HepG2 (cell line): ENCODE results near the gene STX10. TPM values are rescaled to one million over a fixed set of nuclear protein-coding genes. Genes with fewer than 3 reads are reported as not detected.

Source experiments
- ATAC-seq: fragments of 200-7000 bp; cut with Tn5 transposase; 3 replicates; pipeline ENCODE4 v1.9.1; 2020; ENCODE audit warnings: mild to moderate bottlenecking, moderate library complexity
- BruUV-seq: library from RNA; stranded (reverse); fragments of 400-500 nt; replicated peaks from 2 replicates; lab custom pipeline; 2021; lab: Mats Ljungman, UMichigan
- CTCF ChIA-PET: fragments of 300-600 bp; formaldehyde crosslinking; extraction: SDS; loops from one replicate; lab custom pipeline; 2021; ENCODE audit warnings: low total read pairs, inconsistent platforms, low intra/inter-chr PET ratio; lab: Yijun Ruan, JAX
- POLR2A ChIA-PET: fragments of 350-600 bp; sonication (Branson Sonifier 250); formaldehyde crosslinking; loops from one replicate; lab custom pipeline; 2020; ENCODE audit warnings: antibody characterized with exemption, inconsistent platforms; lab: Yijun Ruan, JAX
- DNase-seq: peaks from one replicate; pipeline ENCODE4 v3.0.0-alpha.2; 2015; ENCODE audit warnings: low spot score
- FAIRE-seq: peaks from 3 replicates; lab custom pipeline; 2011; peaks lifted over from hg19 to GRCh38; lab: Jason Lieb, UNC
- H2AFZ ChIP-seq: one replicate; pipeline ENCODE4 v1.6.1; 2011; ENCODE audit warnings: low read length, inconsistent platforms
- H3K27ac ChIP-seq: fragments of 300-600 bp; 3 replicates; pipeline ENCODE4 v1.8.0; 2011; ENCODE audit warnings: mixed run types, mild to moderate bottlenecking, mixed read lengths, low read length, inconsistent platforms; ENCODE audit not compliant: insufficient read depth; ENCODE audit errors: extremely low read length
- H3K27me3 ChIP-seq, 2 experiments: fragments of 200-600 bp in 1 of 2; 2 replicates in 1 of 2; 3 replicates in 1 of 2; pipeline versions ENCODE4 v1.6.0 to v1.8.0; 2011; ENCODE audit warnings: low read length in 2 of 2, mild to moderate bottlenecking in 2 of 2, moderate library complexity in 2 of 2, inconsistent platforms in 1 of 2; ENCODE audit not compliant: insufficient read depth in 2 of 2, control insufficient read depth in 1 of 2
- H3K36me3 ChIP-seq, 2 experiments: fragments of 200-600 bp in 1 of 2; replicated peaks in 1 of 2; 2 replicates in 1 of 2; 3 replicates in 1 of 2; pipeline versions ENCODE4 v1.5.1 to v1.8.0; 2011; ENCODE audit warnings: low read length in 2 of 2, inconsistent platforms in 1 of 2; ENCODE audit not compliant: insufficient read depth in 2 of 2, control insufficient read depth in 1 of 2
- H3K4me1 ChIP-seq: 2 replicates; pipeline ENCODE4 v1.5.1; 2012; ENCODE audit warnings: low read length, inconsistent platforms; ENCODE audit not compliant: insufficient read depth
- H3K4me2 ChIP-seq: 2 replicates; pipeline ENCODE4 v1.6.0; 2011; ENCODE audit warnings: low read depth, low read length, inconsistent platforms
- H3K4me3 ChIP-seq, 3 experiments: fragments of 200-600 bp in 1 of 3; sonication (generic), shearing (Covaris generic) in 1 of 3; replicated peaks in 1 of 3; 2 replicates each; pipeline ENCODE4 v1.5.1; 2011 to 2016; ENCODE audit warnings: low read length in 3 of 3, inconsistent platforms in 2 of 3, low read depth in 2 of 3, mild to moderate bottlenecking in 2 of 3, control low read depth in 1 of 3, mixed read lengths in 1 of 3; ENCODE audit not compliant: insufficient read depth in 1 of 3
- H3K79me2 ChIP-seq: one replicate; pipeline ENCODE4 v1.6.1; 2011; ENCODE audit warnings: low read length, inconsistent platforms; ENCODE audit not compliant: insufficient read depth
- H3K9ac ChIP-seq: 2 replicates; pipeline ENCODE4 v1.6.0; 2011; ENCODE audit warnings: mild to moderate bottlenecking, low read depth, low read length, inconsistent platforms; ENCODE audit not compliant: insufficient read depth
- H3K9me3 ChIP-seq: 2 replicates; pipeline ENCODE4 v1.5.1; 2012; ENCODE audit warnings: mild to moderate bottlenecking, low read length
- H4K20me1 ChIP-seq: 2 replicates; pipeline ENCODE4 v1.6.0; 2011; ENCODE audit warnings: inconsistent platforms, mild to moderate bottlenecking, low read length, moderate library complexity; ENCODE audit not compliant: insufficient read depth
- ADNP ChIP-seq: sonication (generic); formaldehyde crosslinking; IDR thresholded peaks from 2 replicates; pipeline ENCODE4 v1.4.0; 2020; ENCODE audit warnings: missing genetic modification reagents
- CEBPG ChIP-seq: IDR thresholded peaks from 2 replicates; pipeline ENCODE4 v1.6.1; 2016
- GTF2F1 ChIP-seq: fragments of 150-350 bp; IDR thresholded peaks from 2 replicates; pipeline ENCODE4 v1.6.1; 2014; ENCODE audit warnings: low read length
- HDAC2 ChIP-seq: sonication (generic); formaldehyde crosslinking; IDR thresholded peaks from 2 replicates; pipeline ENCODE4 v1.4.0; 2020; ENCODE audit warnings: missing genetic modification reagents
- NR3C1 ChIP-seq: sonication (generic); formaldehyde crosslinking; IDR thresholded peaks from 2 replicates; pipeline ENCODE4 v1.4.0; 2020; ENCODE audit warnings: missing genetic modification reagents
- SKI ChIP-seq: fragments of 450-650 bp; IDR thresholded peaks from one replicate; pipeline ENCODE4 v1.6.1; 2018; ENCODE audit warnings: mild to moderate bottlenecking; ENCODE audit not compliant: partially characterized antibody
- TEAD3 ChIP-seq: optimal IDR thresholded peaks from 2 replicates; pipeline ENCODE3; 2016; ENCODE audit warnings: borderline replicate concordance
- ZNF101 ChIP-seq: sonication (generic); formaldehyde crosslinking; IDR thresholded peaks from 2 replicates; pipeline ENCODE4 v1.4.0; 2020; ENCODE audit warnings: mild to moderate bottlenecking, low read depth, missing genetic modification reagents, borderline replicate concordance
- ZNF224 ChIP-seq: sonication (generic); formaldehyde crosslinking; IDR thresholded peaks from 2 replicates; pipeline ENCODE4 v1.5.0; 2020; ENCODE audit warnings: mild to moderate bottlenecking, missing genetic modification reagents
- ZNF619 ChIP-seq: sonication (generic); formaldehyde crosslinking; IDR thresholded peaks from 2 replicates; pipeline ENCODE4 v1.4.0; 2020; ENCODE audit warnings: mild to moderate bottlenecking, missing genetic modification reagents
- ZNF670 ChIP-seq: sonication (generic); formaldehyde crosslinking; IDR thresholded peaks from 2 replicates; pipeline ENCODE4 v1.8.0; 2022; ENCODE audit warnings: mild to moderate bottlenecking, missing genetic modification reagents, borderline replicate concordance
- WGBS: methylation state at CpG from one replicate; pipeline ENCODE4 v1.1.6; 2017; ENCODE audit warnings: low lambda C conversion rate; 5-methylcytosine and 5-hydroxymethylcytosine counted together
- in situ Hi-C: cut with HindIII; loops from 2 replicates; pipeline ENCODE4 v1.10.0; 2017; ENCODE audit warnings: low pct_unique_long_range_greater_than_20kb; ENCODE audit not compliant: extremely low pct_ligation_motif_present
- intact Hi-C: fragments of 100-400 bp; cut with micrococcal nuclease; formaldehyde crosslinking; loops from one replicate; pipeline ENCODE4 v1.10.0; 2022; ENCODE audit not compliant: unreplicated experiment
- polyA plus RNA-seq, 8 experiments: library from polyadenylated mRNA; depleted of rRNA in 3 of 8; stranded (reverse) in 7 of 8; unstranded in 1 of 8; fragments of >200 nt; fragmentation: Illumina TruSeq in 4 of 8; extraction: Trizol in 4 of 8; gene quantifications; 2 replicates each; pipeline versions ENCODE4 v1.2.1 to v1.2.3, GENCODE V29; 2011 to 2016; ENCODE audit warnings: low read depth in 4 of 8, missing spikeins in 1 of 8, mixed read lengths in 1 of 8; ENCODE audit not compliant: insufficient read depth in 1 of 8
- total RNA-seq, 5 experiments: library from RNA; depleted of rRNA; stranded (reverse); fragments of >200 nt; fragmentation: Illumina TruSeq; extraction: Trizol; gene quantifications; 2 replicates each; pipeline ENCODE4 v1.2.3, GENCODE V29; 2016; ENCODE audit warnings: low read depth in 1 of 5
- TF ChIP-seq, protein P1 (sequence below): sonication (generic); formaldehyde crosslinking; IDR thresholded peaks from 2 replicates; pipeline ENCODE4 v1.4.0; 2020; ENCODE audit warnings: mild to moderate bottlenecking, missing genetic modification reagents
- TF ChIP-seq, protein P2 (sequence below): IDR thresholded peaks from 2 replicates; pipeline ENCODE4 v1.6.1; 2012; ENCODE audit warnings: inconsistent platforms
- TF ChIP-seq, protein P3 (sequence below): sonication (generic); formaldehyde crosslinking; IDR thresholded peaks from 2 replicates; pipeline ENCODE4 v1.4.0; 2020; ENCODE audit warnings: missing genetic modification reagents
- TF ChIP-seq, protein P4 (sequence below): conservative IDR thresholded peaks from 2 replicates; pipeline ENCODE4 v1.6.1; 2018; ENCODE audit warnings: missing genetic modification reagents

STX10 gene
- total and polyA plus RNA-seq, 2 of the 13 experiments (the other 11 are each of a cell fraction or from before 2014, with no cell fraction given): 47.9 to 66.4 TPM

DNA sequence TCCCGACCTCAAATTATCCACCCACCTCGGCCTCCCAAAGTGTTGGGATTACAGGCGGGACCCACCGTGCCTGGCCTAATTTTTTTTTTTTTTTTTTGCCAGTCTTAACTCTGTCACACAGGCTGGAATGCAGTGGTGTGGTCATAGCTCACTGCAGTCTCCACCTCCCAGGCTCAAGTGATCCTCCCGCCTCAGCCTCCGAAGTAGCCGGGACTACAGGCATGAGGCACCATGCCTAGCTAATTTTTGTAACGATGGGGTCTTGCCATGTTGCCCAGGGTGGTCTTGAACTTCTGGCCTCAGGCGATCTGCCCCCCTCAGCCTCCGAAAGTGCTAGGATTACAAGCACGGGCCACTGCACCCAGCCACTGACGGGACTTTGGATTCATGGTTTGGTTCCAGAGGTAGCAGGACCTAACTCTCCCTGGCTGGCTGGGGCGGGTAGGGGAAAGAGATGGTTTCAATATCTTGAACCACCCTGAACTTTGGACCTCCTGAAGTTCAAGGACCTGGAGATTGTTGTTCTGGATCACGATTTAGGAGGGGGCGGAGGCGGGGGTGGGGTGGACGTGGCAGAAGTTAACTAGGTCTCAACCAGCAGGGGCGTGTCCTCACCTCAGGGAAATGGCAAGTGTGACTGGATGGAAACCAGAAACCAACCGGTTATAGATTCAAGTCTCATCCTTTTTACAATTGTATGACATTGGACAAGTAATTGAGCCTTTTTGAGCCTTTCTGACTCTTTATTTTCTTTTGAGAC is 40.8 kb upstream of the STX10 start (continued):
- TF ChIP-seq, protein P1, sequence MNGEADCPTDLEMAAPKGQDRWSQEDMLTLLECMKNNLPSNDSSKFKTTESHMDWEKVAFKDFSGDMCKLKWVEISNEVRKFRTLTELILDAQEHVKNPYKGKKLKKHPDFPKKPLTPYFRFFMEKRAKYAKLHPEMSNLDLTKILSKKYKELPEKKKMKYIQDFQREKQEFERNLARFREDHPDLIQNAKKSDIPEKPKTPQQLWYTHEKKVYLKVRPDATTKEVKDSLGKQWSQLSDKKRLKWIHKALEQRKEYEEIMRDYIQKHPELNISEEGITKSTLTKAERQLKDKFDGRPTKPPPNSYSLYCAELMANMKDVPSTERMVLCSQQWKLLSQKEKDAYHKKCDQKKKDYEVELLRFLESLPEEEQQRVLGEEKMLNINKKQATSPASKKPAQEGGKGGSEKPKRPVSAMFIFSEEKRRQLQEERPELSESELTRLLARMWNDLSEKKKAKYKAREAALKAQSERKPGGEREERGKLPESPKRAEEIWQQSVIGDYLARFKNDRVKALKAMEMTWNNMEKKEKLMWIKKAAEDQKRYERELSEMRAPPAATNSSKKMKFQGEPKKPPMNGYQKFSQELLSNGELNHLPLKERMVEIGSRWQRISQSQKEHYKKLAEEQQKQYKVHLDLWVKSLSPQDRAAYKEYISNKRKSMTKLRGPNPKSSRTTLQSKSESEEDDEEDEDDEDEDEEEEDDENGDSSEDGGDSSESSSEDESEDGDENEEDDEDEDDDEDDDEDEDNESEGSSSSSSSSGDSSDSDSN (CRISPR knock-in tag): peak; percentile 47; the same call in 1 of the 2 replicates
- TF ChIP-seq, protein P2, sequence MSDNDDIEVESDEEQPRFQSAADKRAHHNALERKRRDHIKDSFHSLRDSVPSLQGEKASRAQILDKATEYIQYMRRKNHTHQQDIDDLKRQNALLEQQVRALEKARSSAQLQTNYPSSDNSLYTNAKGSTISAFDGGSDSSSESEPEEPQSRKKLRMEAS: no peak
- TF ChIP-seq ZNF224 (no peak), HDAC2 (peak; percentile 57; the same call in 1 of the 2 replicates), NR3C1 (CRISPR knock-in tag) (no peak), ADNP (CRISPR knock-in tag) (peak; percentile 73; the same call in 1 of the 2 replicates), ZNF670 (CRISPR knock-in tag) (no peak), ZNF101 (no peak)

DNA sequence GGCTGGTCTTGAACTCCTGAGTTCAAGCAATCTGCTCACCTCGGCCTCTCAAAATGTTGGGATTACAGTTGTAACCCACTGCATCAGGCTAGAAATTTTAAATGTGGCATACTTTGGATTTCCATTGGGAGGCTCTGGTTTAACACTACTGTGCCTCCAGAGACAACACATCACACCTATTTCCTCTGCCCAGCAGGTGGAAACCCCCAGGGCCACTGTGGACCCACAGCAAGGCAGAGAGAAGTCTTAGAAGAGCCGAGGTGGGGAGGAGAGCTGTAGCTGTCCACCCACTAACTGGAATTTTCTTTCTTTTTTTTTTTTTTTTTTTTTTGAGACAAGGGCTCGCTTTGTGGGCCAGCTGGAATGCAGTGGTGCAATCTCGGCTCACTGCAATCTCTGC is 39.4 kb upstream of the STX10 start:
- ATAC-seq: peak; percentile 43
- Histone ChIP-seq H3K36me3 (no peaks in the 10 kb centered on the region), H3K4me1 (peaks cover 33% of the 10 kb centered on the region), H3K27me3 (no peaks in the 10 kb centered on the region), H3K4me3 (no peak overlapping the region), H3K79me2 (no peaks in the 10 kb centered on the region)
- POLR2A ChIA-PET: interaction anchor here (0.7 to 2.4 kb wide), 3 partner anchors 22 to 72 kb away, joined by 4 to 10 read pairs (median 8); partner anchors contain the start of gene NACC1
- TF ChIP-seq, protein P3, sequence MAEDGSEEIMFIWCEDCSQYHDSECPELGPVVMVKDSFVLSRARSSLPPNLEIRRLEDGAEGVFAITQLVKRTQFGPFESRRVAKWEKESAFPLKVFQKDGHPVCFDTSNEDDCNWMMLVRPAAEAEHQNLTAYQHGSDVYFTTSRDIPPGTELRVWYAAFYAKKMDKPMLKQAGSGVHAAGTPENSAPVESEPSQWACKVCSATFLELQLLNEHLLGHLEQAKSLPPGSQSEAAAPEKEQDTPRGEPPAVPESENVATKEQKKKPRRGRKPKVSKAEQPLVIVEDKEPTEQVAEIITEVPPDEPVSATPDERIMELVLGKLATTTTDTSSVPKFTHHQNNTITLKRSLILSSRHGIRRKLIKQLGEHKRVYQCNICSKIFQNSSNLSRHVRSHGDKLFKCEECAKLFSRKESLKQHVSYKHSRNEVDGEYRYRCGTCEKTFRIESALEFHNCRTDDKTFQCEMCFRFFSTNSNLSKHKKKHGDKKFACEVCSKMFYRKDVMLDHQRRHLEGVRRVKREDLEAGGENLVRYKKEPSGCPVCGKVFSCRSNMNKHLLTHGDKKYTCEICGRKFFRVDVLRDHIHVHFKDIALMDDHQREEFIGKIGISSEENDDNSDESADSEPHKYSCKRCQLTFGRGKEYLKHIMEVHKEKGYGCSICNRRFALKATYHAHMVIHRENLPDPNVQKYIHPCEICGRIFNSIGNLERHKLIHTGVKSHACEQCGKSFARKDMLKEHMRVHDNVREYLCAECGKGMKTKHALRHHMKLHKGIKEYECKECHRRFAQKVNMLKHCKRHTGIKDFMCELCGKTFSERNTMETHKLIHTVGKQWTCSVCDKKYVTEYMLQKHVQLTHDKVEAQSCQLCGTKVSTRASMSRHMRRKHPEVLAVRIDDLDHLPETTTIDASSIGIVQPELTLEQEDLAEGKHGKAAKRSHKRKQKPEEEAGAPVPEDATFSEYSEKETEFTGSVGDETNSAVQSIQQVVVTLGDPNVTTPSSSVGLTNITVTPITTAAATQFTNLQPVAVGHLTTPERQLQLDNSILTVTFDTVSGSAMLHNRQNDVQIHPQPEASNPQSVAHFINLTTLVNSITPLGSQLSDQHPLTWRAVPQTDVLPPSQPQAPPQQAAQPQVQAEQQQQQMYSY (CRISPR knock-in tag): no peak
- TF ChIP-seq SKI (no peak), CEBPG (CRISPR knock-in tag) (peak; percentile 38; the same call in 1 of the 2 replicates), GTF2F1 (no peak), ZNF619 (CRISPR knock-in tag) (no peak), TEAD3 (CRISPR knock-in tag) (peak; percentile 56)
- TF ChIP-seq, protein P4, sequence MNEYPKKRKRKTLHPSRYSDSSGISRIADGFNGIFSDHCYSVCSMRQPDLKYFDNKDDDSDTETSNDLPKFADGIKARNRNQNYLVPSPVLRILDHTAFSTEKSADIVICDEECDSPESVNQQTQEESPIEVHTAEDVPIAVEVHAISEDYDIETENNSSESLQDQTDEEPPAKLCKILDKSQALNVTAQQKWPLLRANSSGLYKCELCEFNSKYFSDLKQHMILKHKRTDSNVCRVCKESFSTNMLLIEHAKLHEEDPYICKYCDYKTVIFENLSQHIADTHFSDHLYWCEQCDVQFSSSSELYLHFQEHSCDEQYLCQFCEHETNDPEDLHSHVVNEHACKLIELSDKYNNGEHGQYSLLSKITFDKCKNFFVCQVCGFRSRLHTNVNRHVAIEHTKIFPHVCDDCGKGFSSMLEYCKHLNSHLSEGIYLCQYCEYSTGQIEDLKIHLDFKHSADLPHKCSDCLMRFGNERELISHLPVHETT (CRISPR knock-in tag): no peak
- TF ChIP-seq, all 625 proteins: peak for 2
- Histone ChIP-seq H2AFZ (no peak overlapping the region), H4K20me1 (no peaks in the 10 kb centered on the region), H3K9ac (no peak overlapping the region), H3K4me2 (no peak overlapping the region), H3K9me3 (no peaks in the 10 kb centered on the region), H3K27ac (no peak overlapping the region)
- intact Hi-C loops: no loop called here
- DNase-seq: peak; percentile 40
- WGBS: 38% methylated on average over 4 of the region's 4 CpGs
- in situ Hi-C loops: no loop called here
- no TSS peak for BruUV-seq
- CTCF ChIA-PET: no interaction called here
- FAIRE-seq: no peak
